Measurements from ENCODE around the gene HEATR5B.

Gene HEATR5B

DNA sequence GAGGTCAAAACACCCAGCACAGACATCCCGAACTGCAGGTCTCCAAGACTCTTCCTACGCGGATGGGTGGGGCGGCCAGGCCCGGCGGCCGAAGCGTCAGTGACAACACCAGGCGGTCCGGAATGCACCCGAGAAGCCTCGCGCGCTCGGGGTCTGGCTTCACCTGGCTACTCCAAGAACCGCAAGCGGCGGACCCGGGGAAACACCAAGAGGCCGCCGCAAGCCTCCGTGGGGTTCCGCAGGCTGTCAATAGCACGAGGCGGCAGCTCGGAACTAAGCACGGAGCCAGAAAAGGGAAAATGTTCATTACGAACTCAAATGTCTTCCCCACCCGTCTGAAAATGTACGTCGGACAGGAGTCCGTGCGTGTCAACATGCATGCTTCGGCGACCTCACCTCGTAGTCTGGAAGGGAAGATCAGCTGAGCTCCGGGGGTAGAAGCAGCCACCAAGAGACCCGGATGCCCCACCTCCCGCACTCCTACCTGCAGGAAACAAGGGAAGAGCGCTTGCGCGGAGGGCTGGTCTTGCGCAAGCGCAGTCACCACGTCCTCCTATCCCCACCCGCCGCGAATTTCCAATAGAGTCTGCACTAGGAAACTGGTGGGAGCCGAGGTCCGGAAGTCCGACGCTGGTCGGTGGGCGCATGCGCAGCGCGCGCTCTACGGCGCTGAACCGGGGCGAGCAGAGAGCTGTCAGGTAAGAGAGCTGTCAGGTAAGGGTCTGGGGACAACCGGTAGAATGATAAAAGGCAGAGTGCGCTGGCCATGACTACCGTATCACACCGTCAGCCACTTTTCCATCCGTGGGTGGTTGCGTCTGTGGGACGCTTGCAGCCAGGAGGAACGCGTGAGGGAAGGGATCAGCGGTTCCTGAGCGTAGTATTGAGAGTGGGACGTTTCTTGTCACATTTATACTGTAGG is at the start of gene HEATR5B, which contains the start of gene GPATCH11:
Gene HEATR5B (minus strand): TSS at position 500 of the 922 bp plus-strand sequence. CDS start 958 bp downstream, outside the sequence.
Gene GPATCH11 (plus strand): TSS at position 646 of the 922 bp plus-strand sequence. CDS start 3,864 bp downstream, outside the sequence.
- DNase-seq (ENCODE audit: low read depth) = peak; percentile 95

DNA sequence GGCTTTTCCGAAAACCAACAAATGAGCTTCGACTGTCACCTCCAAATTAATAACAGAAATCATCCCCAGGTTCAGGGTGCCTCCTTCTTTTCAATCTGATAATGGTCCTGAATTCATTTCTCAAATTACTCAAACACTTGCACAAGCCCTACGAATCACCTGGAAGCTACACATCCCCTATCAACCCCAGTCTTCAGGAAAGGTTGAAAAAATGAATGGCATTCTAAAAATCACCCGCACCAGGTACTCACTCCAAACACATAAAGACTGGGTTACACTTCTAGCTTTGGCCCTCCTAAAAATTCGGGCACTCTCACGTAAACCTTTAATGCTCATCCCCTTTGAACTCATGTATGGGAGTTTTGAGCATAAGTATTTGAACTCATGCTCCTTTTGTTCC is 48.7 kb upstream of the HEATR5B start:
- no peak for DNase-seq (ENCODE audit: low read depth)

GRCh38 chr2:37125416-37125815 is 41.2 kb upstream of the HEATR5B start:
- DNase-seq (ENCODE audit: low read depth) = no peak

DNA sequence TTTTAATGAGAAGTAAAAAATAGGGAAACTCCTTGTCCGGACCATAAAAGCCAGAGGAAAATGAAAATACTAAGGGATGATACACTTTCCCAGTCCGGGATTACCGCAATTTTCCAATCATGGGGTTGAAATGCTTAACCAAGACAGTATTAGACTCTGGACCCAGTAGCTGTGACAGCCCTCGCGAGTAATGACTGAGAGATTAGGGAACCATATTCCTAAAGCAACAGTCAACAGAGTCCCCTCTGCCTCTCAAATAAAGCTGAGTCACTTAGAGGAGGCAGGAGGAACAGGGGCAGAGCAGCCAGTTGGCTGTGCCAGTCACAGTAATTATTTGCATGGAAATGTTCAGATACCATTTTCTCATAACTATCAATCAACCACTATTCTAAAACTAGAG is 35.0 kb upstream of the HEATR5B start:
- no peak for DNase-seq (ENCODE audit: low read depth)

DNA sequence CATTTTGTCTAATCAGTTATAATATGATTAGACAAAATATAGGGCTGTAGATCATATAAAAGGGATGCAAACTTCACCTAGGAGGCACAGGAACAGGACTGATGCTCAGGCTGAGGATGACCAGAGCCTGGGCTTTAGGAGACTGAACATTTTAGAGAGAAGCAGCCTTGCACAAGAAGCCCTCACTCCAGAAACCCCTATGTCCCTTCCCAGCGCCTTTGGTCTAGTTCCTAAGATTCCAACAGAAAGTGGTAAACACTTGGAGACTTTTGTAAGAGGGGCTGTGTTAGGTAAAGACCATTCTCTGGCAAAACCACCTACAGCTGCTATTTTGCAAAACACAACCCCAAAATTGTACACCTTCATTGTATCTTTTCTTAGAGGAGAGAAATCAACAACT is 33.4 kb upstream of the HEATR5B start:
- DNase-seq (ENCODE audit: low read depth) = no peak

GRCh38 chr2:37111958-37112357 is 27.8 kb upstream of the HEATR5B start:
- DNase-seq (ENCODE audit: low read depth) = no peak

DNA sequence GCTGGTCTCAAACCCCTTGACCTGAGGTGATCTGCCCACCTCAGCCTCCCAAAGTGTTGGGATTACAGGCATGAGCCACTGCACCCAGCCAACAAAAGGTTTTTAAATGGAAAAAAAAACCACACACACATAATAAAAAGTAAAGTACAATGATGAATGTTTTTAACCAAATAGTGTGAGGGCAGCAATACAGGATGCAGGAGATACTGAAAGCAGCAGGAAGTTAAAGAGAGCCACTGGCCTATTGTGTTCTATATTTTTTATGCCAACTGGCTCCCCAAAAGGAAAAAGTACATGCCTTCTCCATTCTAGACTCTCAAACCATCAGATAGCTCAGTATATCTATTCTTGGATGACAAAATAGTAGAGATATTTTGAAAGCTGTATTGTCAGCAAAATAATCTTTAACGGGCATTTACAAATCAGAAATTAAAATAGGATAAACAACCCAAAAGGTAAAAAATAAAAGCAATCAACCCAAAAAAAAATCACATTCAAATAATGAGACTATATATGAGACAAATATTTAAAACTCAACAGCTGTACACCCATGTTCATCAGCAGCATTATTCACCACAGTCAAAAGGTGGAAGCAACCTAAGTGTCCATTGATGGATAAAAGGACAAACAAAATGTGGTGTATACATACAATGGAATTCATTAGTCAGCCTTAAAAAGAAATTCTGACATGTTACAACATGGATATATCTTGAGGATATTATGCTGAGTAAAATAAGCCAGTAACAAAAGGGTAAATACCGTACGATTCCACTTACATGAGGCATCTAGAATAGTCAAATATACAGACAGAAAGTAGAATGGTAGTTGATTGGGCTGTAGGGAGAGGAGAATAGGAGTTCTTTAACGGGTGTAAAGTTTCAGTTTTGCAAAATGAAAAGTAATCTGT is 26.4 kb upstream of the HEATR5B start:
- no peak for DNase-seq (ENCODE audit: low read depth)

DNA sequence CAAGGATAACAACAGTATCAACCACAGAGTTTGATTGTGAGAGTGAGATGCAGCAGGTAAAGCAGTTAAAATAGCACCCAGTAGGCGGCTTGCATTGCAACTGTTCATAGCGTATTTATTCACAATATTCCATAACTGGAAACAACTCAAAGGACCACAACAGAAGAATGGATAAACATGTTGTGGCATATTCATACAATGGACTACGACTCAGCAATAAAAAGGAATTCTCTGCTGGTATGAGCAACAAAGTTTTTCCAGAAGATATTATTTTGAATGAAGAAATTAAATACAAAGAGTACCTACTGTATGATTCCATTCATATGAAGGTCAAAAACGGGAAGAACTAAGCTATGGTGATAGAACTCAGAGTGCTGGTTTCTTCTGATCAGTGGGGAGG is 25.4 kb upstream of the HEATR5B start:
- no peak for DNase-seq (ENCODE audit: low read depth)

GRCh38 chr2:37105150-37105549 is 21.0 kb upstream of the HEATR5B start:
- DNase-seq (ENCODE audit: low read depth) = no peak

DNA sequence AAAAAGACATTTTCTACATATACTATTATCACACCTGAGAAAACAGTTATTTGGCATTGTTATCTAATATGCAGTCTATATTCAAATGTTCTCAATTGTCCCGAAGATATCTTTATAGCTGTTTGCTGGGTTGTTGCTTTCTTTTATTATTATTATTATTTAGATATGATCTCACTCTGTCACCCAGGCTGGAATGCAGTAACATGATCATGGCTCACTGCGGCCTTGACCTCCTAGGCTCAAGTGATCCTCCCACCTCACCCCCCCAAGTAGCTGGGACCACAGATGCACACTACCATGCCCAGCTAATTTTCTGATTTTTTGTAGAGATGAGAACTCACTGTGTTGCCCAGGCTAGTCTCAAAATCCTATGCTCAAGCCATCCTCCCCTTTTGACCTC is 20.0 kb upstream of the HEATR5B start:
- DNase-seq (ENCODE audit: low read depth) = no peak

DNA sequence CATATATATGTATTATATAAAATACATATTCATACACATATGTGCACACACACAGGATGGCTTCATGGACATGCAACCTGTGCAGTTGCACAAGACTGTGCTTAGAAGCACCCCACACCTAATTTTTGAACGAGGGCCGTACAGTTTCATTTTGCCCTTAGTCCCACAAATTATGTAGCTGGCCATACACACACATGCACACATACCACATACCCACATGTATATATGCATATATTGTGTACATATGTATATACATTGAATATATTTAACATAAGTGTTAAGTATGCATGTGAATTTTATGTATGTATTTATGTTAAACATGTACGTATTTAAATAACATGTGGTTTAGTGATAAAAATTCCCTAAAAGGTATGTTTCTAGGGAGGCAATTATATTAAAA is 18.4 kb upstream of the HEATR5B start:
- DNase-seq (ENCODE audit: low read depth) = no peak

- no peak for DNase-seq (ENCODE audit: low read depth)
Observed at GRCh38 chr2:37100054-37100453, 15.9 kb upstream of the HEATR5B start.

DNA sequence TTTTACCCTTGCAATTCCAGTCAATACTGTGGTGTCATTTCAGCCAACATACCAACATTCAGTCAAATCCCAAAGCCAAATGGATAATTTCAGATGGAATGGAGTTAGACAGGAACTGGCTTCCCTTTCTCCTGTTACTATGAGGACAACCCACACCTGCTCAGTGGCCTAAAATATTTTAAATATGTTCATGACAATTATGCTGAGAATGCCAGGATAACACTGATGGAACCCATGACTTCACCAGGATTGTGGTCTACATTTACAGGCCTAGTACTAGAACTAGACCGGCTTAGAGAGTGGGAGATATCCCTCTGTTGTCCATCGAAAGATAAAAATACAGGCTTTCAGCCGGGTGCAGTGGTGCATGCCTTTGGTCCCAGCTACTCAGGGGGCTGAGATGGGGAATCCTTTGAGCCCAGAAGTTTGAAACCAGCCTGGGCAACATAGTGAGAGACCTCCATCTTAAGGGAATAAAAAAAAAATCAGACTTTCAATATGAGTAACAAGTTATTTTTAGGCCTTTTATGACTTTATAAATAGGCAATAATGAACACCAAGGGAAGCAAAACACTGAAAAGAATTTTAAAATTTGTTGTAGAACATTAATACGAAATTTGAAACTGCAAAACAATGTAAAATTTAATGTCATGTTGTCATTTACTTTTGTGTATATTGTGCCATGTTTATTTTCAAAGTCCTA is 14.4 kb upstream of the HEATR5B start:
- DNase-seq (ENCODE audit: low read depth) = no peak

GRCh38 chr2:37096568-37096967 is 12.4 kb upstream of the HEATR5B start:
- DNase-seq (ENCODE audit: low read depth) = no peak

GRCh38 chr2:37091873-37092272 is 7.7 kb upstream of the HEATR5B start:
- DNase-seq (ENCODE audit: low read depth) = no peak

- no peak for DNase-seq (ENCODE audit: low read depth)
Observed at GRCh38 chr2:37090019-37090477, 5.9 kb upstream of the HEATR5B start.

DNA sequence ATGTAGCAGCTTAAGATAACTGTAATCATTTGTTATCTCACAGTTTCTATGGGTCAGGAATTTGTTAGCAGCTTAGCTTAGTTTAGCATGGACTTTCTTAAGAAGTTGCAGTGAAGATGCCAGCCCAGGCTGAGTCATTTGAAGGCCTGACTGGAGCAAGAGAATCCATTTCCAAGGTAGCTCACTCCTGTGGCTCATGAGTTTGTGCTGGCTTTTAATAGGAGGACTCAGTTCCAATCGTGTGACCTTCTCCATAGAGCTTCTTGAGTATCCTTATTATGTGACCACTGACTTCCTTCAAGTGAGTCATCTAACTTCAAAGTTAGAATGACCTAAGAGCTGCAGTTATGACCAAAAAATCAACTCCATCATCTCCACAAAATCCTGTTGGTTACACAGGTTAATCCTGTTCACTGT is 1.6 kb upstream of the HEATR5B start:
- peak; percentile 79 for DNase-seq (ENCODE audit: low read depth)

- DNase-seq (ENCODE audit: low read depth) = no peak
Observed at GRCh38 chr2:37084797-37085196, 625 bp upstream of the HEATR5B start.

DNA sequence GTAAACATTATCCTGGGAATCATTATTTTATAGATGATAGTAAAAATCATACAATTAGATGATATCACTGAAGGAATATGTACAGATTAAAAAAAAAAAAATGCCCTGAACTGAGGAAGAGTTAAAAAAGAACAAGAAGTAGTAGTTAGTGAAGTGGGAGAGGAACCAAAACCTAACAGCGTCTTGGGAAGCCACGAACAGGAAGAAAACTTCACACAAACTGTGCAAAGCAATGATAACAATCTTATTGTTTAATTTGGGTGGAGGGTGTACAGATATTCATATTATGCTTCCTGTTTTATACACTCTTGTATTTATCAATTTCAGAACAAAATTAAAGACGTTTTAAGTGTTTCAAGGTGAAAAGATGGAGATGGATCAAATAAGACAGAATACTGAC is 3.5 kb downstream of the HEATR5B start:
- DNase-seq (ENCODE audit: low read depth) = no peak

- DNase-seq (ENCODE audit: low read depth) = no peak
Observed at GRCh38 chr2:37080266-37080665, 3.9 kb downstream of the HEATR5B start.

- DNase-seq (ENCODE audit: low read depth) = no peak
Observed at GRCh38 chr2:37070931-37071330, 13.2 kb downstream of the HEATR5B start.

- DNase-seq (ENCODE audit: low read depth) = no peak
Observed at GRCh38 chr2:37068686-37069085, 15.5 kb downstream of the HEATR5B start.
